HG03575 (cell line): ENCODE measurements around the gene ADNP.
"Not testable (repeated sequence)": the region's sequence is repeated elsewhere in the genome, so short reads cannot be mapped to it uniquely, and the experiment has no call there.

Source experiments
- ATAC-seq: cut with Tn5 transposase; IDR thresholded peaks from one replicate; pipeline ENCODE4 v1.9.1; 2021; ENCODE audit not compliant: unreplicated experiment, insufficient number of reproducible peaks, low FRiP score; ENCODE audit errors: extremely low read depth

ADNP gene

GRCh38 chr20:50911716-50912115 lies 19.5 kb downstream of the ADNP start:
- ATAC-seq: no peak

- no peak for ATAC-seq
These were observed 20.2 kb downstream of the ADNP start for GRCh38 chr20:50911030-50911429.

- ATAC-seq: no peak
These were observed 21.8 kb downstream of the ADNP start for GRCh38 chr20:50909413-50909812.

GRCh38 chr20:50904067-50904570 lies 27.1 kb downstream of the ADNP start:
- ATAC-seq: no peak

GRCh38 chr20:50903353-50904051 lies 27.7 kb downstream of the ADNP start:
- no peak for ATAC-seq

- ATAC-seq: no peak
These were observed 29.9 kb downstream of the ADNP start for GRCh38 chr20:50901301-50901700.

- no peak for ATAC-seq
These were observed 31.0 kb downstream of the ADNP start for GRCh38 chr20:50900261-50900660.

- ATAC-seq: no peak
These were observed 32.8 kb downstream of the ADNP start for GRCh38 chr20:50898475-50898874.

GRCh38 chr20:50895111-50895830 lies 36.0 kb downstream of the ADNP start:
- ATAC-seq: no peak

GRCh38 chr20:50893620-50894019 lies 37.6 kb downstream of the ADNP start:
- ATAC-seq: no peak

GRCh38 chr20:50892394-50892793 lies 38.8 kb downstream of the ADNP start:
- ATAC-seq: no peak

- ATAC-seq: no peak
These were observed 40.1 kb downstream of the ADNP start for GRCh38 chr20:50891138-50891537.

- ATAC-seq: no peak
These were observed 43.7 kb downstream of the ADNP start for GRCh38 chr20:50887576-50887975.

GRCh38 chr20:50886184-50886790 lies 45.0 kb downstream of the ADNP start:
- no peak for ATAC-seq

- ATAC-seq: no peak
These were observed 45.5 kb downstream of the ADNP start for GRCh38 chr20:50885781-50886180.

- ATAC-seq: no peak
These were observed 46.2 kb downstream of the ADNP start for GRCh38 chr20:50885068-50885467.

GRCh38 chr20:50883856-50884255 lies 47.4 kb downstream of the ADNP start:
- no peak for ATAC-seq

- not testable (repeated sequence) for ATAC-seq
These were observed 49.3 kb downstream of the ADNP start for GRCh38 chr20:50881759-50882424.
